GM23338 (cell line): ENCODE results near the gene PRSS50. TPM values are rescaled to one million over a fixed set of nuclear protein-coding genes. Genes with fewer than 3 reads are reported as not detected.

Experiments used
- CREB1 ChIP-seq: fragments of 250-450 bp; sonication (Bioruptor Pico); IDR thresholded peaks from 2 replicates; pipeline ENCODE4 v1.5.0; 2020; ENCODE audit warnings: low read depth, mild to moderate bottlenecking, moderate library complexity
- EZH2 ChIP-seq: fragments of 200-600 bp; sonication (generic); IDR thresholded peaks from one replicate; pipeline ENCODE4 v1.8.0; 2017; ENCODE audit warnings: antibody characterized with exemption, mild to moderate bottlenecking, low read depth; ENCODE audit not compliant: unreplicated experiment
- EZH2phosphoT487 ChIP-seq: fragments of 200-600 bp; sonication (generic); IDR thresholded peaks from one replicate; pipeline ENCODE4 v1.8.1; 2018; ENCODE audit warnings: antibody characterized with exemption; ENCODE audit not compliant: unreplicated experiment
- JUNB ChIP-seq: IDR thresholded peaks from one replicate; pipeline ENCODE4 v1.6.1; 2016; ENCODE audit warnings: antibody characterized with exemption; ENCODE audit not compliant: unreplicated experiment
- NANOG ChIP-seq: IDR thresholded peaks from 2 replicates; pipeline ENCODE4 v1.6.1; 2016; ENCODE audit warnings: antibody characterized with exemption, borderline replicate concordance
- POLR2AphosphoS5 ChIP-seq: IDR thresholded peaks from 2 replicates; pipeline ENCODE4 v1.6.1; 2016; ENCODE audit warnings: antibody characterized with exemption, low read depth
- STAT1 ChIP-seq: IDR thresholded peaks from one replicate; pipeline ENCODE4 v1.6.1; 2016; ENCODE audit warnings: antibody characterized with exemption; ENCODE audit not compliant: unreplicated experiment
- ZNF114 ChIP-seq: fragments of 250-450 bp; sonication (Bioruptor Pico); IDR thresholded peaks from 2 replicates; pipeline ENCODE4 v1.5.0; 2020; ENCODE audit warnings: mild to moderate bottlenecking, moderate library complexity
- ZNF331 ChIP-seq: fragments of 250-450 bp; sonication (Bioruptor Pico); IDR thresholded peaks from 2 replicates; pipeline ENCODE4 v1.5.0; 2020; ENCODE audit warnings: low read depth, mild to moderate bottlenecking, moderate library complexity
- ZNF462 ChIP-seq: fragments of 250-450 bp; sonication (Bioruptor Pico); IDR thresholded peaks from 2 replicates; pipeline ENCODE4 v1.5.0; 2020; ENCODE audit warnings: mild to moderate bottlenecking, moderate library complexity
- polyA plus RNA-seq: library from polyadenylated mRNA; unstranded; fragments of >200 nt; fragmentation: Nextera tagmentation; extraction: Ambion mirVana; gene quantifications from 2 replicates; pipeline ENCODE4 v1.2.1, GENCODE V29; 2016
- total RNA-seq: library from RNA; depleted of rRNA; stranded (reverse); fragments of >200 nt; shearing (Covaris generic); gene quantifications from 2 replicates; pipeline ENCODE4 v1.2.3, GENCODE V29; 2014

PRSS50 gene
- total and polyA plus RNA-seq, 2 experiments from 2014 or later = 0.60 to 1.5 TPM

GRCh38 chr3:46670891-46671427, 46.7 kb downstream of the PRSS50 start (continued):
- TF ChIP-seq ZNF462 (CRISPR knock-in tag) (no peak), STAT1 (no peak), EZH2phosphoT487 (no peak), ZNF114 (CRISPR knock-in tag) (no peak), POLR2AphosphoS5 (no peak), CREB1 (CRISPR knock-in tag) (no peak), EZH2 (no peak), NANOG (no peak), JUNB (no peak), ZNF331 (CRISPR knock-in tag) (no peak)
